ENCODE data around the gene FOXE1.
A peak's percentile ranks its signal among the peaks of the same experiment; 100 is the strongest.

FOXE1 gene

GRCh38 chr9:97866848-97867247 lies 13.8 kb downstream of the FOXE1 start:
- DNase-seq, result no peak

- DNase-seq, result no peak
Observed at GRCh38 chr9:97868859-97869258, 15.8 kb downstream of the FOXE1 start.

- DNase-seq, result no peak
Observed at GRCh38 chr9:97873425-97873824, 20.4 kb downstream of the FOXE1 start.

GRCh38 chr9:97873882-97874281 lies 20.9 kb downstream of the FOXE1 start:
- DNase-seq, result no peak

- DNase-seq, result no peak
Observed at GRCh38 chr9:97874624-97875023, 21.6 kb downstream of the FOXE1 start.

- no peak for DNase-seq
Observed at GRCh38 chr9:97875111-97875510, 22.1 kb downstream of the FOXE1 start.

- no peak for DNase-seq
Observed at GRCh38 chr9:97876061-97876460, 23.0 kb downstream of the FOXE1 start.

- DNase-seq, result no peak
Observed at GRCh38 chr9:97880336-97880735, 27.3 kb downstream of the FOXE1 start.

GRCh38 chr9:97889941-97890887 lies 37.2 kb downstream of the FOXE1 start:
- no peak for DNase-seq

- DNase-seq, result no peak
Observed at GRCh38 chr9:97891736-97892135, 38.7 kb downstream of the FOXE1 start.

GRCh38 chr9:97892421-97892820 lies 39.4 kb downstream of the FOXE1 start:
- DNase-seq, result no peak

- DNase-seq, result no peak
Observed at GRCh38 chr9:97895211-97895610, 42.2 kb downstream of the FOXE1 start.

GRCh38 chr9:97895695-97896332 lies 42.8 kb downstream of the FOXE1 start:
- DNase-seq, result no peak

GRCh38 chr9:97900103-97900737 lies 47.2 kb downstream of the FOXE1 start:
- no peak for DNase-seq

- peak; percentile 23 for DNase-seq
Observed at GRCh38 chr9:97900738-97901565, 47.9 kb downstream of the FOXE1 start.

GRCh38 chr9:97903177-97903576 lies 50.2 kb downstream of the FOXE1 start:
- no peak for DNase-seq

GRCh38 chr9:97904725-97905124 lies 51.7 kb downstream of the FOXE1 start:
- no peak for DNase-seq

- no peak for DNase-seq
Observed at GRCh38 chr9:97905228-97905627, 52.2 kb downstream of the FOXE1 start.

All from NCI-H2227 treated with DMSO at 0.1 percent for 48 hours (cell line).